Lower leg skin (tissue), 4 donors: ENCODE data around the gene DDX10. TPM values are rescaled to one million over a fixed set of nuclear protein-coding genes. Genes with fewer than 3 reads are reported as not detected.

Experiments
- DNase-seq, 2 donors: peaks; one replicate each; pipeline ENCODE4 v3.0.0-alpha.2; 2019; ENCODE audit warnings: low spot score in 2 of 2
- H3K4me3 ChIP-seq: fragments of 200-600 bp; sonication (generic); 2 replicates; pipeline ENCODE4 v1.5.1; 2017; ENCODE audit warnings: mild to moderate bottlenecking, low read depth; ENCODE audit not compliant: poor library complexity, severe bottlenecking
- POLR2A ChIP-seq, 2 donors: fragments of 450-650 bp; IDR thresholded peaks; one replicate each; pipeline ENCODE4 v1.6.1; 2016 to 2017; ENCODE audit warnings: antibody characterized with exemption in 2 of 2, mild to moderate bottlenecking in 1 of 2, moderate library complexity in 1 of 2
- WGBS, 2 donors: methylation state at CpG; one replicate each; pipeline ENCODE4 v1.1.5; 2018; 5-methylcytosine and 5-hydroxymethylcytosine counted together
- intact Hi-C: fragments of 100-400 bp; cut with DNase I; formaldehyde crosslinking; loops from one replicate; pipeline ENCODE4 v1.15.0; 2023; ENCODE audit warnings: low total_unique reads
- total RNA-seq, 4 donors: library from RNA; depleted of rRNA; stranded (reverse); fragments of >200 nt; gene quantifications; one replicate each; pipeline ENCODE4 v1.1.0, GENCODE V29; 2016
- TF ChIP-seq, protein P1 (sequence below), 3 donors: fragments of 450-650 bp; IDR thresholded peaks; one replicate each; pipeline ENCODE4 v1.5.1; 2016; ENCODE audit warnings: antibody characterized with exemption in 3 of 3, mild to moderate bottlenecking in 3 of 3, moderate library complexity in 2 of 3

The DDX10 gene
- total RNA-seq, 4 donors from 2014 or later: 18.4 to 33.5 (median 22.2) TPM

DNA sequence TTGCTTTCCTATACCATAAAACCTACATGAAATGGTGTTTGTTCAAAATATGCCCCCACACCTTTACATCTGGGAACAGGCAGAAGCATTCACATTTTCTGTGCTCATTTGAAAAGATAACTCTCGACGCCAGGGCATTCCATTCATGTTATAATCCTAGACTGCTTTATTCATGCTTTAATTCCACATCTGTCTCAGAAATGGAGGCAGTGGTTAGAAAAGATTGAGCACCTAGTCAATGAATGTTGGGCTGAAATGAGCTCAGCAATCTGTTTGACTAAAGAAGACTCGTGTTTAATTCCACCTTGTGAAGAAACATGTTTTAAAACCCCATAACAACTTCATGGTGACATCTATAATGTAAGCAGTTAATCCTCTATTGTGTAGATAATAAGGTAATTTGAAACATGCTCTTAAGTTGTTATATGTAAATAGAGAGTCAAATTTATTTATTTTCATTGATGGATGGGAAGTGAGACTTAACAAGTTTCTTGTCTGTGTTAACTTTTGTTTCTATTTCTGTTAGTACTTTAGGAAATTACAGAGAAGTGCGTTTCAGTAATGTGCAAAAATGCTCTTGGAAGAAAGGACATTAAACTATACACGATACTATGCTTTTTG is 217.5 kb downstream of the DDX10 start:
- DNase-seq: no peak
- intact Hi-C loops: no loop called here
- no peak overlapping the region for H3K4me3 ChIP-seq
- WGBS, 2 donors: 88 to 94% methylated on average over 5 of the region's 5 CpGs
- TF ChIP-seq POLR2A (IDR thresholded peaks at IDR 0.05): no peak
- TF ChIP-seq, protein P1, sequence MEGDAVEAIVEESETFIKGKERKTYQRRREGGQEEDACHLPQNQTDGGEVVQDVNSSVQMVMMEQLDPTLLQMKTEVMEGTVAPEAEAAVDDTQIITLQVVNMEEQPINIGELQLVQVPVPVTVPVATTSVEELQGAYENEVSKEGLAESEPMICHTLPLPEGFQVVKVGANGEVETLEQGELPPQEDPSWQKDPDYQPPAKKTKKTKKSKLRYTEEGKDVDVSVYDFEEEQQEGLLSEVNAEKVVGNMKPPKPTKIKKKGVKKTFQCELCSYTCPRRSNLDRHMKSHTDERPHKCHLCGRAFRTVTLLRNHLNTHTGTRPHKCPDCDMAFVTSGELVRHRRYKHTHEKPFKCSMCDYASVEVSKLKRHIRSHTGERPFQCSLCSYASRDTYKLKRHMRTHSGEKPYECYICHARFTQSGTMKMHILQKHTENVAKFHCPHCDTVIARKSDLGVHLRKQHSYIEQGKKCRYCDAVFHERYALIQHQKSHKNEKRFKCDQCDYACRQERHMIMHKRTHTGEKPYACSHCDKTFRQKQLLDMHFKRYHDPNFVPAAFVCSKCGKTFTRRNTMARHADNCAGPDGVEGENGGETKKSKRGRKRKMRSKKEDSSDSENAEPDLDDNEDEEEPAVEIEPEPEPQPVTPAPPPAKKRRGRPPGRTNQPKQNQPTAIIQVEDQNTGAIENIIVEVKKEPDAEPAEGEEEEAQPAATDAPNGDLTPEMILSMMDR (IDR thresholded peaks at IDR 0.05): no peak

DNA sequence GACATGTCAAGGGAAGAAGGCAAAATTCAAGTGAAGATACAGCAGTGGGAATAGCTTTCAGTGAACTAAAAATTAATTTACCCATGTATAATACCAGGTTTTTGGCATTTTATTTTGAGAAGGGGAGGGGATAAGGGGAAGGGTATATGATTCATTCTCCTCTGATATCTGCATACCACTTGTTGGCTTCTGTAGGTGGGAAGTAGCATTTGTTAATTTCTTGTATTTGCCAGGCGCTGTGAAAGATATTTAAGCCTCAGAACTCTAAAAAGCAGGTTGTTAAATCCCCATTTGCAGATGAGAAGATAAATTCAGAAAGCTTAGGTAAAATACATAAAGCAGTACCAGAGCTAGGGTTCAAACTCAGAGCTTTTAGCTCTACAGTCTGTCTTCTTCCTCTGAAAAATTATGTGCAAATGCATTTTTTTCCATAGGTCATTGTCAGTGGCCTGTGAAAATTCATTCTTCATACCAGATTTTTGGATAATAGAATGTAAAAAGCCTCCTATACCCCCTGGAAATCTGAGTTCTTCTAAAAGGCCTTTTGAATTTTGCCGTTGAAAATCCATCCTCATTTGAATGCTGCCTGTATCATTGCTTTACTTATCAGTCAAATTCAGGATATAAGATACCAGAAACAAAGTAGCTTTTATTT is 221.3 kb downstream of the DDX10 start:
- DNase-seq: no peak
- intact Hi-C loops: no loop called here
- no peak for TF ChIP-seq POLR2A (IDR thresholded peaks at IDR 0.05)
- TF ChIP-seq, protein P1 (IDR thresholded peaks at IDR 0.05): no peak
- H3K4me3 ChIP-seq: no peak overlapping the region
- 83 to 85% methylated on average over 2 of the region's 2 CpGs for WGBS, 2 donors

DNA sequence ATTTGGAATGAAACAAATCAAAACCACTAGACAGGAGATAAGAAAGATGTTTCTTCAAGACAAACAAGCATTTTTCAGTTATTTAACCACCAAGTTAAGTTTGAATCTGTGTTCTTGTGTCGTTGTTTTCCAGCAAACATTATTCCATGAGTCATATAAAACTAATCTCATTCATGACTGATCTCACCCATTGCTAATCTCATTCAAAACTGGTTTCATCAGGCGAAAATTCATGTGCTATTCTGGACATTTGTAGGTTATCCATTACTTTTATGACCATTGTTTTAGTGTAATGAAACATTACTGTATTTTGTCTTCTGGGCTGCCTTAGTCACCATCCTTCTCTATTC is 221.8 kb downstream of the DDX10 start:
- intact Hi-C loops: no loop called here
- DNase-seq: no peak
- WGBS, 2 donors: 62 to 72% methylated on average over 2 of the region's 2 CpGs
- no peak for TF ChIP-seq POLR2A (IDR thresholded peaks at IDR 0.05)
- TF ChIP-seq, protein P1 (IDR thresholded peaks at IDR 0.05): no peak
- no peak overlapping the region for H3K4me3 ChIP-seq

DNA sequence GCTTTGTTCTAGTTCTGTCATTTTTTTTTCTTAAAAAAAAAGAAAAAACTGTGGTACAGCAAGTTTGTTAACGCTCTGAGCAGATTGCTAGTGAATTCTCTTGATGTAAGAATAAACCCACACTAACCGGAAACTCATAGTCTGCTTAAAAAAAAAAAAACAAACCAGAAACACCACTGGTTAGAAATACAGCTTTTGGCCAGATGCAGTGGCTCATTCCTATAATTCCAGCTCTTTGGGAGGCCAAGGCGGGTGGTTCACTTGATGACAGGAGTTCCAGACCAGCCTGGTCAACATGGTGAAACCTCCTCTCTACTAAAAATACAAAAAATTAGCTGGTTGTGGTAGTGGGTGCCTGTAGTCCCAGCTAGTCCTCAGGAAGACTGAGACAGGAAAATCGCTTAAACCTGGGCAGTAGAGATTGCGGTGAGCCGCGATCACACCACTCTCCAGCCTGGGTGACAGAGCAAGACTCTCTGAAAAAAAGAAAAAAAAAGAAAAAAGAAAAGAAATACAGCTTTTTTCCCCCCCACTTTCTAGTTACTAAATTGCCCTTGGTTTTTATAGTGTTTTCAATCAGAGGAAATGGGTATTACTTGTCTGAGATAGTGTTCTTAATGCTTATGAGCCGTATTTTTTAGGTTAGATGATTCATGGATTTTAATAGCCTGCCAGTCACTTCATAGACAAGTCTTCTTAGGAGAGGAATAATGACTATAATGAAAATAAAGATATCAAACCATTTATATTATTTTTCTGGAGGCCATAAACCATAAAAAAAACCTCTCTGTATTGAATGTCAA is 222.8 kb downstream of the DDX10 start:
- TF ChIP-seq POLR2A (IDR thresholded peaks at IDR 0.05): no peak
- TF ChIP-seq, protein P1 (IDR thresholded peaks at IDR 0.05): no peak
- no peak overlapping the region for H3K4me3 ChIP-seq
- DNase-seq: no peak
- WGBS, 2 donors: 92% methylated on average over 8 of the region's 8 CpGs
- intact Hi-C loops: no loop called here

DNA sequence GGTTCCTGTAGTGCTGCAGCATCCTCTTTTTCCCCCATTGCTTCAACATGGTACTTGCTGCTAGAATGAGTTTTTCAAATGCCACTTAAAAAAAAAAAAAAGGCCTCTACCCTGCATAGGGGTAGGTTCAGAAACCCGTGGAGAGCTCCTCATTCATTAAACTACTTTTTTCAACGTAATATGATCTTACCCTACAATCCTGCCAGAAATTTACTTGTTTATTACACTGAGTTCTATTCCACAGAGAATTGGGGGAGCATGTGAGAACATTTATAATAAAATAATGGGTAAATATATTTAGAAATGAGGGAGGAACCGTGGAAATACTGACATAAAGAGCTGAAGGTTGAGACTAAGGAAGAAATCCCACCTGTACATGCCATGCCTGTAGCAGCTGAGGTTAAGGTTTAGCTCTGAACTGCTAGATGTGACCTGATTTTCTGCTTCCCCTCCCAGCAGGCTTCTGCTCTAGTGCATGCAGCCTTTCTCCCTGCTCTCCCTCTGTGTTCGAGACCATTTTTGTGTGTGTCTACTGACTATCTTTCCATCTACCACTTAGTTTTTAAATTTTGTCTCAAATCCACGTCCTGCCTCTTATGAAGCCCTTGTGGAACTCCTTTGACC is 225.7 kb downstream of the DDX10 start:
- WGBS, 2 donors: 76 to 82% methylated on average over 5 of the region's 5 CpGs
- no peak for DNase-seq
- H3K4me3 ChIP-seq: no peak overlapping the region
- intact Hi-C loops: no loop called here
- TF ChIP-seq, protein P1 (IDR thresholded peaks at IDR 0.05): no peak
- TF ChIP-seq POLR2A (IDR thresholded peaks at IDR 0.05): no peak
